B cell (primary cell): ENCODE data around the gene PHLDA3. TPM values are rescaled to one million over a fixed set of nuclear protein-coding genes. Genes with fewer than 3 reads are reported as not detected.

Source experiments
- ATAC-seq: fragments of 200-7000 bp; cut with Tn5 transposase; one replicate; pipeline ENCODE4 v1.10.0; 2021; ENCODE audit warnings: low read depth, mild to moderate bottlenecking, moderate number of reproducible peaks, moderate library complexity
- CTCF ChIA-PET: fragments of 350-600 bp; sonication (Branson Sonifier 250); formaldehyde crosslinking; loops from one replicate; lab custom pipeline; 2021; ENCODE audit warnings: antibody characterized with exemption, inconsistent platforms; lab: Charles Lee
- POLR2A ChIA-PET: fragments of 350-600 bp; sonication (Branson Sonifier 250); formaldehyde crosslinking; loops from one replicate; lab custom pipeline; 2021; ENCODE audit warnings: antibody characterized with exemption; lab: Charles Lee
- DNase-seq: peaks from one replicate; pipeline ENCODE4 v3.0.0; 2013
- H2AFZ ChIP-seq: 2 replicates; pipeline ENCODE4 v1.6.1; 2012; ENCODE audit warnings: mild to moderate bottlenecking, low read depth, low read length; ENCODE audit not compliant: insufficient read depth, poor library complexity, severe bottlenecking
- H3K27ac ChIP-seq, 2 donors: 1 replicate in 1 of 2; 2 replicates in 1 of 2; pipeline ENCODE4 v1.5.1; 2012 to 2013; ENCODE audit warnings: low read length in 2 of 2, mild to moderate bottlenecking in 2 of 2, moderate library complexity in 1 of 2
- H3K27me3 ChIP-seq, 4 experiments: fragments of 200-600 bp in 1 of 4; sonication (generic) in 1 of 4; replicated peaks in 1 of 4; 1 replicate in 2 of 4; 2 replicates in 2 of 4; pipeline versions ENCODE4 v1.6.1 to v1.7.0; 2013 to 2016; ENCODE audit warnings: low read length in 3 of 4, mild to moderate bottlenecking in 2 of 4, mixed read lengths in 1 of 4, moderate library complexity in 1 of 4; ENCODE audit not compliant: insufficient read depth in 4 of 4, control insufficient read depth in 3 of 4; ENCODE audit errors: control extremely low read depth in 1 of 4
- H3K36me3 ChIP-seq, 2 experiments: replicated peaks in 1 of 2; 1 replicate in 1 of 2; 2 replicates in 1 of 2; pipeline versions ENCODE4 v1.6.1 to v1.7.1; 2013; ENCODE audit warnings: low read length in 1 of 2; ENCODE audit not compliant: insufficient read depth in 2 of 2, control insufficient read depth in 1 of 2; ENCODE audit errors: control extremely low read depth in 1 of 2, extremely low read depth in 1 of 2
- H3K4me1 ChIP-seq, 2 donors: fragments of 200-600 bp in 1 of 2; sonication (generic) in 1 of 2; 1 replicate in 1 of 2; 2 replicates in 1 of 2; pipeline versions ENCODE4 v1.5.1 to v1.6.1; 2013 to 2017; ENCODE audit warnings: low read length in 2 of 2; ENCODE audit not compliant: control insufficient read depth in 2 of 2, insufficient read depth in 2 of 2
- H3K4me2 ChIP-seq: replicated peaks from 2 replicates; pipeline ENCODE3; 2012; ENCODE audit warnings: mild to moderate bottlenecking, low read depth, low read length; ENCODE audit not compliant: poor library complexity, severe bottlenecking
- H3K4me3 ChIP-seq, 5 experiments: fragments of 200-600 bp in 1 of 5; sonication (generic) in 1 of 5; 1 replicate in 3 of 5; 2 replicates in 2 of 5; pipeline versions ENCODE4 v1.5.1 to v1.7.0; 2011 to 2016; ENCODE audit warnings: low read length in 4 of 5, mild to moderate bottlenecking in 4 of 5, low read depth in 2 of 5, control low read depth in 1 of 5, moderate library complexity in 1 of 5; ENCODE audit not compliant: insufficient read depth in 1 of 5; ENCODE audit errors: control extremely low read depth in 1 of 5, extremely low read depth in 1 of 5
- H3K79me2 ChIP-seq: fragments of 200-600 bp; sonication (generic); one replicate; pipeline ENCODE4 v1.6.0; 2016; ENCODE audit warnings: low read length; ENCODE audit not compliant: control insufficient read depth, insufficient read depth
- H3K9ac ChIP-seq: fragments of 200-600 bp; sonication (generic); 2 replicates; pipeline ENCODE4 v1.6.1; 2017; ENCODE audit warnings: mild to moderate bottlenecking, low read length, moderate library complexity
- H3K9me3 ChIP-seq, 3 donors: one replicate each; pipeline versions ENCODE4 v1.6.1 to v1.7.1; 2013; ENCODE audit warnings: low read length in 2 of 3; ENCODE audit not compliant: control insufficient read depth in 2 of 3, insufficient read depth in 1 of 3; ENCODE audit errors: control extremely low read depth in 1 of 3
- H4K20me1 ChIP-seq: 2 replicates; pipeline ENCODE4 v1.6.0; 2012; ENCODE audit warnings: mild to moderate bottlenecking, low read length; ENCODE audit not compliant: insufficient read depth, control insufficient read depth, poor library complexity, severe bottlenecking
- H3K27ac Mint-ChIP-seq: one replicate; pipeline ENCODE4 v1.8.0; 2021; ENCODE audit warnings: mixed read lengths
- H3K27me3 Mint-ChIP-seq: one replicate; pipeline ENCODE4 v1.8.0; 2021; ENCODE audit warnings: mixed read lengths
- H3K4me1 Mint-ChIP-seq: one replicate; pipeline ENCODE4 v1.8.0; 2021; ENCODE audit warnings: mixed read lengths
- H3K4me3 Mint-ChIP-seq: one replicate; pipeline ENCODE4 v1.8.0; 2021; ENCODE audit warnings: mixed read lengths
- H3K9me3 Mint-ChIP-seq: one replicate; pipeline ENCODE4 v1.8.0; 2022; ENCODE audit warnings: mixed read lengths; ENCODE audit not compliant: insufficient read depth
- CTCF ChIP-seq: fragments of 200-600 bp; IDR thresholded peaks from one replicate; pipeline ENCODE4 v1.8.0; 2022; ENCODE audit warnings: antibody characterized with exemption, mild to moderate bottlenecking
- EZH2 ChIP-seq: IDR thresholded peaks from 2 replicates; pipeline ENCODE4 v1.6.1; 2012; ENCODE audit warnings: borderline replicate concordance, low read depth, mild to moderate bottlenecking, moderate library complexity, low read length; ENCODE audit not compliant: insufficient read depth, poor library complexity, severe bottlenecking
- WGBS: methylation state at CpG from one replicate; pipeline ENCODE4 v1.1.5; 2013; ENCODE audit warnings: missing lambda C conversion rate; ENCODE audit not compliant: insufficient coverage; 5-methylcytosine and 5-hydroxymethylcytosine counted together
- intact Hi-C: fragments of 100-400 bp; cut with micrococcal nuclease; formaldehyde crosslinking; loops from one replicate; pipeline ENCODE4 v1.10.0; 2022
- polyA plus RNA-seq: library from polyadenylated mRNA; depleted of rRNA; stranded (reverse); fragments of >200 nt; gene quantifications from 2 replicates; pipeline ENCODE4 v1.2.3, GENCODE V29; 2012
- total RNA-seq, 2 donors: library from RNA; stranded (reverse); fragments of 120-200 nt in 1 of 2; gene quantifications; 1 replicate in 1 of 2; 2 replicates in 1 of 2; pipeline versions ENCODE4 v1.2.3 to v1.2.4, GENCODE V29; 2013 to 2022

Gene PHLDA3
- total and polyA plus RNA-seq, 2 donors (not counting 1 experiment from before 2014, with no cell fraction given), result 0.20 to 0.30 TPM

- ChIA-PET CTCF (interaction anchor here (0.6 to 5.3 kb wide), 3 partner anchors 13 to 19 kb away, joined by 3 to 59 read pairs (median 33); no protein-coding TSS in a partner anchor), POLR2A (no interaction called here)
- H3K79me2 ChIP-seq, result peaks cover 30% of the 10 kb centered on the region
- no peak overlapping the region for H3K9ac ChIP-seq
- no peaks in the 10 kb centered on the region for H4K20me1 ChIP-seq
- TF ChIP-seq EZH2, result no peak
- TF ChIP-seq CTCF, result no peak
- no peaks in the 10 kb centered on the region for H3K9me3 ChIP-seq
- 96% methylated on average over 2 of the region's 4 CpGs for WGBS
- H3K9me3 Mint-ChIP-seq, result no peaks in the 10 kb centered on the region
- no peak overlapping the region for H3K27ac Mint-ChIP-seq
- H3K4me2 ChIP-seq, result no peak overlapping the region
- peaks cover 10% of the 10 kb centered on the region for H3K4me1 Mint-ChIP-seq
- H3K27ac ChIP-seq, result no peak overlapping the region
- peaks cover 5 to 7% of the 10 kb centered on the region in 2 donors for H3K4me1 ChIP-seq
- no peaks in the 10 kb centered on the region for H3K27me3 Mint-ChIP-seq
- intact Hi-C loops, result no loop called here
- no peak overlapping the region for H2AFZ ChIP-seq
- ATAC-seq, result no peak
- DNase-seq, result no peak
- no peak overlapping the region for H3K4me3 Mint-ChIP-seq
- peaks cover 0 to 4% of the 10 kb centered on the region in 2 experiments for H3K36me3 ChIP-seq
- H3K4me3 ChIP-seq, result no peak overlapping the region
- H3K27me3 ChIP-seq, result no peaks in the 10 kb centered on the region
Measured at GRCh38 chr1:201500670-201501120, 31.7 kb upstream of the PHLDA3 start.

GRCh38 chr1:201499795-201500669 lies 31.0 kb upstream of the PHLDA3 start:
- no peak overlapping the region for H3K27ac Mint-ChIP-seq
- no peaks in the 10 kb centered on the region for H3K27me3 Mint-ChIP-seq
- H3K4me3 ChIP-seq, result no peak overlapping the region
- no peak overlapping the region for H3K9ac ChIP-seq
- DNase-seq, result no peak
- no peak overlapping the region for H2AFZ ChIP-seq
- peaks cover 30% of the 10 kb centered on the region for H3K79me2 ChIP-seq
- TF ChIP-seq CTCF, result no peak
- TF ChIP-seq EZH2, result no peak
- H3K9me3 Mint-ChIP-seq, result no peaks in the 10 kb centered on the region
- no peaks in the 10 kb centered on the region for H4K20me1 ChIP-seq
- ATAC-seq, result no peak
- H3K4me1 Mint-ChIP-seq, result peaks cover 4% of the 10 kb centered on the region
- intact Hi-C loops, result no loop called here
- ChIA-PET CTCF (interaction anchor here (1.1 to 6.1 kb wide), 4 partner anchors 13 to 61 kb away, joined by 3 to 59 read pairs (median 40); no protein-coding TSS in a partner anchor), POLR2A (no interaction called here)
- no peaks in the 10 kb centered on the region for H3K9me3 ChIP-seq
- H3K27me3 ChIP-seq, result no peaks in the 10 kb centered on the region
- 98% methylated on average over 7 of the region's 8 CpGs for WGBS
- H3K36me3 ChIP-seq, result peaks cover 0 to 9% of the 10 kb centered on the region in 2 experiments
- H3K4me1 ChIP-seq, result peaks cover 0 to under 1% of the 10 kb centered on the region in 2 donors
- H3K4me3 Mint-ChIP-seq, result no peak overlapping the region
- H3K4me2 ChIP-seq, result no peak overlapping the region
- no peak overlapping the region for H3K27ac ChIP-seq
